HG03196 (cell line): ENCODE data around the gene TENT5D.
"Not testable (repeated sequence)": the region's sequence is repeated elsewhere in the genome, so short reads cannot be mapped to it uniquely, and the experiment has no call there.

Experiments
- ATAC-seq: cut with Tn5 transposase; IDR thresholded peaks from one replicate; pipeline ENCODE4 v1.9.1; 2021; ENCODE audit not compliant: unreplicated experiment

Gene TENT5D

DNA sequence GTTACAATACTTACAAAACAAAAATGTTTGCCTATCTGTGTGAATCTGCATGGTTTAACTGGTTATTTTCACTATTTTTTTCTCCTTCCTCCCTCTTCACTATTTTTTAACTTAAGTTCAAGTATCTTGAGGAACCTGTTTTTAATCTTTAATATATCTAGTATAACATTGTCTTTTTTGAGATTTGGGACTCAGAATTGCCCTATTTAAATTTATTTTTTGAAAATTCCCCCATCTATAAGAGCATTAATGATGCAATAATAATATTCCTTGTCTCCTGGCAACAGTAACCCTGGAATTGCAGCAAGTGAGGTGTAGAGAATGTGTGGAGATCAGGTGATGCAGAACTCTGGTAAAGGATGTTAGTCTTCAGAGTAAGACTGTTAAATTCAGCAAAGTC, at the start of gene TENT5D:
TENT5D (plus strand) TSS at position 301 of the 400 bp plus-strand sequence. CDS start 22,093 bp downstream, outside the sequence.
- ATAC-seq, result no peak

DNA sequence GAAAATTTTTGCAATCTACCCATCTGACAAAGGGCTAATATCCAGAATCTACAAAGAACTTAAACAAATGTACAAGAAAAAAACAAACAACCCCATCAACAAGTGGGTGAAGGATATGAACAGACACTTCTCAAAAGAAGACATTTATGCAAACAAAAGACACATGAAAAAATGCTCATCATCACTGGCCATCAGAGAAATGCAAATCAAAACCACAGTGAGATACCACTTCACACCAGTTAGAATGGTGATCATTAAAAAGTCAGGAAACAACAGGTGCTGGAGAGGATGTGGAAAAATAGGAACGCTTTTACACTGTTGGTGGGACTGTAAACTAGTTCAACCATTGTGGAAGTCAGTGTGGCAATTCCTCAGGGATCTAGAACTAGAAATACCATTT, 34.6 kb upstream of the TENT5D start:
- not testable (repeated sequence) for ATAC-seq

DNA sequence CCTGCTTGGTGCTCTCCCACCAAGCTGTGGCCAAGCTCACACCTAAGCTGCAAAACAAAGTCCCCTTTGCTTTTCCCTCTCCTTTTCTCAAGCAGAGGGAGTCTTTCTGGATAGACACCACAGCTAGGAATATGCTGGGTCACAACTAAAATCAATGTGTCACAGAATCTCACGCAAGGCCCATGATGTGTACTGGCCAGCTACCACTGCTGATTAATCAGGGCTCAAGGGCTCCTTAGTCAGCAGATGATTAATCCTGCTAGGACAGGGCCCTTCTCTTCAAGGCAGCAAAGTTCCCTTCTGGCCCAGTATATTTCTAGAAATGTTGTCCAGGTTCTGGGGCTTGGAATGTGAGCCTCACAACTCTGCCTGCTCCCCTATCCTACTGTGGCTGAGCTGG, 32.0 kb upstream of the TENT5D start:
- no peak for ATAC-seq

DNA sequence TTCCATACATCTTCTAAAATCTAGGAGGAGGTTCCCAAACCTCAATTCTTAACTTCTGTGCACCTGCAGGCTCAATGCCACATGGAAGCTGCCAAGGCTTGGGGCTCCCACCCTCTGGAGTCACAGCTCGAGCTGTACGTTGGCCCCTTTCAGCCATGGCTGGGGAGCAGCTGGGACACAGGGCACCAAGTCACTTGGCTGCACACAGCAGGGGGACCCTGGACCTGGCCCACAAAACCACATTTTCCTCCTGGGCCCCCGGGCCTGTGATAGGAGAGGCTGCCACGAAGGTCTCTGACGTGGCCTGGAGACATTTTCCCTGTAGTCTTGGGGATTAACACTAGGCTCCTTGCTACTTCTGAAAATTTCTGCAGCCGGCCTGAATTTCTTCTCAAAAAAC, 8.2 kb upstream of the TENT5D start:
- ATAC-seq, result no peak

DNA sequence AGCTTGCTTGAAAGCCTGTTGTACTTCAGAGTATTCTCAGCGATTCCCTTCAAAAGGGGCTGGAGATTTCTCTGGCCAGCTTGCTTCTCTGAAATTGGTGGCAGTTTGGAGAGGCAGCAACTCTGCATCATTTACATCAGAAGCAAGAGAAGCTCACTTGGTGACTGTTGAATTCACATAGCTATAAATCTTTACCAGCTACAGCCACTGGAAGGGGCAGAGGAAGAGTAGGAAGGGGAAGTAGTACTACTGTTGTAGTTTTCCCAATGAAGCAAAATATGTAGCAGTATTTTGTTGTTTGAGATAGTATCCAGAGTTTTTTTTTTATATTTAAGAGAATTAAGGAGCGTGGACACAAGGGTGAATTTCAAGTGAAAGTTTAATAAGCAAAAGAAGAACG, 2.8 kb downstream of the TENT5D start:
- ATAC-seq, result no peak

DNA sequence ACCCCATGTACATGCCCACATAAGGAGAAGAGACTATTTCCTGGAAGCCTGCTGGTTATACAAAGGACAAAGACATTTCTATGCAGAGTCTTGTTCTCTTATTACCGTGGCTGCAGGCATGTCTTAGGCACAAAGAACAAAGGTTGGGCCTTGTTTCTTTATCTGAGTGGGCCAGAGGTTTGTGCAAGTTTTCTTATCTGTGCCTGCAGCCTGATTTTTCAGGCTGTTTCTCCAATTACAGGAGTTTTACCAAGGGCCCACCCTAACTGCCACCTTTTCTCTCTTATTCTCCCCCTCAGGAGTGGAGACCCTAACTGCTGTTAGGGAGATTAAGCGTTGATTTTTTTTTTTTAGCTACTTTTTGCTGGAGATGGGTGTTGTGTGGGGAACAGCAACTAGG, 3.5 kb downstream of the TENT5D start:
- ATAC-seq, result no peak

DNA sequence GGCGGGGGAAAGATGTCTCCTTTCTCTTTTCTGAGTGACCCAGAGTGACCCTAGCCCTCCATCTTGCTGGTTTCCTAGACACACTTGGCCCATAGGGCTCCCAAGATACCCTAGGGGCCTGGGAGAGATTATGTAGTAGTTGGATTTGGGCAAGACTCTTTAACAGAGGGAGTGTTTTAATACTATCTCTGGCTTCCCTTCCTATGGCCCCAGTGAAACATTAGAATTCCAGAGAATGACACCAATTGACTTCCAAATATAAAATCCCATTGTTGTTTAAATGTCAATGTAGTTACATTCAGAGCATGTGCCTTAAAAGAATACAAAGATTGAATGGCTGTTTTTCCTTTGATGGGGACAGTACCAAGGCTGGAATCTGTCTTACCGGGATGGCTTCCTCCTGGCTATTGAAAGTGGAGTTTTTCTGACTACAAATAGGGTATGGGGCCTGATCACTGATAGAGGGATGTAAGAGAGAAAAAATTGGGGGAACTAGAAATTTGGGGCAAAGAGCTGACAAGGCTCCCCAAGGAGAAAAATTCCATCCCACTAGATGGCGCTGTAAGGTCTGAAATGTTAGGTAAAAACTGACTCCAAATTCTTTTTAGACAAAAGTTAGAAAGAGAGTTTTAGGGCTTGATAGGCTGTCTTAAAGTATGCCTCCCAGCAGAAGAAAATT, 10.7 kb downstream of the TENT5D start:
- no peak for ATAC-seq

DNA sequence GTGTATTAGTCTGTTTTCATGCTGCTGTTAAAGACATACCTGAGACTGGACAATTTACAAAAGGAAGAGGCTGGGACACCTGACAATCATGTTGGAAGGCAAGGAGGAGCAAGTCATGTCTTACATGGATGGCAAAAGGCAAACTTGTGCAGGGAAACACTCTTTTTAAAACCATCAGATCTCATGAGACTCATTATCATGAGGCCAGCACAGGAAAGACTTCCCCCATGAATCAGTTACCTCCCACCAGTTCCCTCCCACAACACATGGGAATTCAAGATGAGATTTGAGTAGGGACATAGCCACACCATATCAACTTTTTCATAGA, 11.2 kb downstream of the TENT5D start:
- ATAC-seq, result no peak

DNA sequence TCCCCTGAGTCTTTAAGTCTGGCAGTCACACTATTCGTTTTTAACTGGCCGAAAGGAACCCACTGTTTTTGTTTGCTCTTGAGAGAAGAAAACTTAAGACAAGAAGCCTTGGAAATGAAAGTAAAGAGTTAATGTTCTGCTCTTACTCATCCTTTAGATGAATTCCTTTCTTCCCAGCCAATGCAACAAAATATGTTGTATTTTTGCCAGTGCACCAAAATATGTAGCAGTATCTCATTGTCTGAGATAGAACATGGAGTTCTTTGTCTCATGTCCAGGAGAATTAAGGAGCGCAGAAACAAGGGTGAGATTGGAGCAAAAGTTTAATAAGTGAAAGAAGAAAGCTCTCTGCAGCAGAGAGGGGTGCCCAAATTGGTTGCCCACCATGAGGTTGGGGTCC, 12.2 kb downstream of the TENT5D start:
- no peak for ATAC-seq

DNA sequence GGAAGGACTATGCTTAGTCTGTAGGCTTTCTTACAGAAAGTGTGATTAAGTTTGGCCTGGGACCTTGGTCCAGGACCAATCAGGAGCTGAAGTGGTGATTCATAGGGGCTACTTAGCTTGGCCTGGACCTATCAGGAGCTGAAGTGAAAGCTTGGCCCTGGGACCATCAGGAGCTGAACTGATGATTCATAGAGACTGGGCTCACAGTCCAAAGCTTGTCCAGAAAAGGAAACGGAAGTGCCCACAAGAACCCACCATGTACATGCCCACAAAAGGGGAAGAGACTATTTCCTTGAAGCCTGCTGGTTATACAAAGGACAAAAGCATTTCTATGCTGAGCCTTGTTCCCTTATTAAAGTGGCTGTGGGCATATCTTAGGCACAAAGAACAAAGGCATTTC, 12.6 kb downstream of the TENT5D start:
- no peak for ATAC-seq

DNA sequence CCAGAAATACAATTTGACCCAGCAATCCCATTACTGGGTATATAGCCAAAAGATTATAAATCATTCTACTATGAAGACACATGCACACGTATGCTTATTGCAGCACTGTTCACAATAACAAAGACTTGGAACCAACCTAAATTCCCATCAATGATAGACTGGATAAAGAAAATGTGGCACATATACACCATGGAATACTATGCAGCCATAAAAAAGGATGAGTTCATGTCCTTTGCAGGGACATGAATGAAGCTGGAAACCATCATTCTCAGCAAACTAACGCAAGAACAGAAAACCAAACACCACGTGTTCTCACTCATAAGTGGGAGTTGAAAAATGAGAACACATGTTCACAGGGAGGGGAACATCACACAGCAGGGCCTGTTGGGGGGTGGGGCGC, 47.9 kb downstream of the TENT5D start:
- ATAC-seq, result not testable (repeated sequence)

DNA sequence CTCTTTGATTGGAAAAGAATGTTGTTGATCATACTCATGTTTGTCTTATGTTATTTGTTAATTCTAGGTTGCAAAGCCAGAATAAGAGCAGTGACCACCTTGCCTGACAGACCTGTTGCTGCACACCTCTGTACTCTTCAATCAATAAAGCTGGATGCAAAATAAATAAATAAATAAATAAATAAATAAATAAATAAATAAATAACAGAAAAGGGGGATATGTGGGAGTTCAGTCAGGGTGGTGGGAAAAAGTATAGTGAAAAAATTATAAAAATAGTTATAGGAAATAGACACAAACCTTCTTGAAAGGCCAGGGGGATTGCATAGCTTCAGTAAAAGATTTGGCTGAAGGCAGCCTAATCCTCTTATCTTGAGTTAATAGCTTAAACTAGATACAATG, 51.3 kb downstream of the TENT5D start:
- no peak for ATAC-seq

DNA sequence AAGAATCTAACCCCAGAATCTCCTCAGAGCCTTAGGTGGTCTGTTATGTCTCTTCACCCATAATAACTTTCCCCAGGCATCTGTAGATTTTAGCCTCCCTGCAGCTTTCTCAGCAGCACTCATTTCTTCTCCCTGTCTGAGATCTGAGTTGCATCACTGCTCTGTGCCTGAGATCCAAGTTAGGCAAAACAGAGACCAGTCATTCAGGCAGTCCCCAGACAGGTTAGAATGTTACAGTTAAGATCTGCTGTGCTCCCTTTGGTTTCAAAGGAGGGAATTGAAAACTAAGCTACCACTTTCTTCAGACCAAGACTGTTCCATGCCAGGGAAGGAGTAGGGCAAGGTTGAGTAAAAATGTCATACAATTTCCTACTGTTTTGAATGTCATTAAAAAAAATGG, 65.3 kb downstream of the TENT5D start:
- no peak for ATAC-seq

DNA sequence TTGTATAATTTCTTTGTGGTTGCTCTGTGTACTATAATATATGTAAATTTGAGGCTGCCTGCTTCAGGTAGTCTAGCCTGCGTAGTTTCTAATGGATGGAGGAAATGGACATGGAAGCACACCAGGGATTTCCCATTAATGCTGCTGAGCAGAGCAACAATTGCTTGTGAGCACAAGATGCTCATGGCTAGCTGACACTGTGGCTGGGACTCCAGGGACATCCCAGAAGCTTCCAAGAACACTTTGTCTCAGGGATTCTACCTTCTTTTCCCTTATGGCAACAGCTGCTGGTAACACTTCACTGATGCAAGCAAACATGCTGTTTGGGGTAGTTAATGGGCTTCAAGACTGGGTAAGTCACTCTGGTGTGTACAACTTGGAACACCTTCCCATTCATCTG, 66.1 kb downstream of the TENT5D start:
- ATAC-seq, result no peak

DNA sequence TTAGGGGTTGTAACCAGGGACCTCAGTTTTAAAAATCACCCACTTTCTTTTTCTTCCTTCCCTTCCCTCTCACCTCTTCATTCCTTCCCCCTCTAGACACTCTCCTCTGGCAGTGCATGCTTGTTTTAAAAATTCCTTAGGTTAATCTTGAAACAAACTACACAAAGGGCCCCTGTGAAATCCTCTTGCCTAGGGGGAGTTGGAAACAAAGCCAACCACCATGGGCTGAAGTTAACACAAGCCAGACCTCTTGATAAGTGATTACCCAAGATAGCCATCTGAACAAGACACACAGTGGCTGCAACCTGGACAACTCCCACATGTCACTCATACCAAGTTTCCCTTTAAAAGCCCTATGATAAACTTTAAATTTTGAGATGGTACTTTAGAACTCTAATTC, 68.9 kb downstream of the TENT5D start:
- ATAC-seq, result no peak
